Small intestine (tissue), 7 donors: Measurements from ENCODE around the gene OTULINL. TPM values are rescaled to one million over a fixed set of nuclear protein-coding genes. Genes with fewer than 3 reads are reported as not detected.
A peak's percentile ranks its signal among the peaks of the same experiment; 100 is the strongest.

Experiments
- DNase-seq, 2 donors: peaks; one replicate each; pipeline versions ENCODE4 v3.0.0 to v3.0.0-alpha.2; 2013
- FAIRE-seq: peaks from 2 replicates; lab custom pipeline; 2012; peaks lifted over from hg19 to GRCh38; lab: Jason Lieb, UNC
- H3K27ac ChIP-seq, 3 donors: one replicate each; pipeline ENCODE4 v1.5.1; 2013; ENCODE audit warnings: low read length in 2 of 3, mild to moderate bottlenecking in 2 of 3, control low read depth in 1 of 3, inconsistent platforms in 1 of 3, low read depth in 1 of 3, moderate library complexity in 1 of 3
- H3K27me3 ChIP-seq, 3 donors: one replicate each; pipeline ENCODE4 v1.6.1; 2013; ENCODE audit warnings: low read length in 3 of 3, inconsistent platforms in 1 of 3; ENCODE audit not compliant: control insufficient read depth in 3 of 3, insufficient read depth in 3 of 3
- H3K36me3 ChIP-seq, 3 donors: one replicate each; pipeline ENCODE4 v1.6.1; 2013; ENCODE audit warnings: low read length in 3 of 3, inconsistent platforms in 1 of 3, low read depth in 1 of 3, mild to moderate bottlenecking in 1 of 3, moderate library complexity in 1 of 3; ENCODE audit not compliant: control insufficient read depth in 3 of 3, insufficient read depth in 2 of 3
- H3K4me1 ChIP-seq, 3 donors: one replicate each; pipeline ENCODE4 v1.6.1; 2013; ENCODE audit warnings: low read length in 2 of 3, inconsistent platforms in 1 of 3, low read depth in 1 of 3, mild to moderate bottlenecking in 1 of 3, moderate library complexity in 1 of 3; ENCODE audit not compliant: control insufficient read depth in 3 of 3, insufficient read depth in 2 of 3
- H3K4me3 ChIP-seq, 3 donors: one replicate each; pipeline ENCODE4 v1.5.1; 2013; ENCODE audit warnings: low read length in 3 of 3, control low read depth in 1 of 3, inconsistent platforms in 1 of 3, low read depth in 1 of 3, mild to moderate bottlenecking in 1 of 3, moderate library complexity in 1 of 3
- H3K9me3 ChIP-seq, 2 donors: one replicate each; pipeline ENCODE4 v1.6.1; 2013; ENCODE audit warnings: low read depth in 1 of 2, low read length in 1 of 2; ENCODE audit not compliant: control insufficient read depth in 2 of 2, insufficient read depth in 1 of 2
- WGBS, 3 donors: extraction: QIAGEN DNeasy Blood & Tissue Kit; methylation state at CpG; one replicate each; pipeline ENCODE4 v1.1.7; 2013; 5-methylcytosine and 5-hydroxymethylcytosine counted together
- polyA plus RNA-seq, 4 donors: library from polyadenylated mRNA; stranded (reverse) in 3 of 4; unstranded in 1 of 4; fragments of 200-250 nt in 3 of 4; fragments of 120-200 nt in 1 of 4; gene quantifications; one replicate each; pipeline versions ENCODE4 v1.2.1 to v1.2.3, GENCODE V29; 2013
- donor health status: healthy with polysubstance abuse.
- donor health status: control.
- donor health status: control.
- donor health status: Bipolar disorder and iron deficiency.
- donor health status: healthy.

The OTULINL gene
- polyA plus RNA-seq, 4 donors = 4.7 to 20.8 (median 12.0) TPM

DNA sequence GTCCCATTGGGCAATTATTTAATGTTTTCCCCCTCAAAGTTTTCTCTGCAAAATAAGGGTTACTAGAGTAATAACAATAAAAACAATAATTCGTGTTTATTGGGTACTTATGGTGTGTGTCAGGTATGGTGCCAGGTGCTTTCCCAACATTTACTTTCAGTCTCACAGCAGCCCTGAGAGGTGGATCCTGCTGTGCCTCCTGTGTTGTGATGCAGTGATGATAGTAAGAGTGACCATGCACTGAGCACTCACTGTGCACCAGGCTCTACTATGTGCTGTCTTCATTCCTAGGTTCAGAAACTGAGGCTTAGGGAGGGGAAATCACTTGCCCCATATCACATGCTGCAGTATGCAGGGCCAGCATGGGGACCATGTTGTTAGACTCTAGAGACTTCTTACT is 15.5 kb downstream of the OTULINL start:
- 35 to 80% (median 39%) methylated on average over 1 of the region's 1 CpG for WGBS, 3 donors
- H3K27me3 ChIP-seq = no peaks in the 10 kb centered on the region
- DNase-seq (no peak), FAIRE-seq (no peak)
- H3K9me3 ChIP-seq = peaks cover 0 to 4% of the 10 kb centered on the region in 2 donors
- peaks cover 0 to 2% (median 2%) of the 10 kb centered on the region in 3 donors for H3K36me3 ChIP-seq
- H3K4me1 ChIP-seq = peaks cover 0 to 8% (median 8%) of the 10 kb centered on the region in 3 donors
- H3K4me3 ChIP-seq = no peak overlapping the region
- H3K27ac ChIP-seq = peak overlapping the region in 1 of 3 donors; percentile 9

DNA sequence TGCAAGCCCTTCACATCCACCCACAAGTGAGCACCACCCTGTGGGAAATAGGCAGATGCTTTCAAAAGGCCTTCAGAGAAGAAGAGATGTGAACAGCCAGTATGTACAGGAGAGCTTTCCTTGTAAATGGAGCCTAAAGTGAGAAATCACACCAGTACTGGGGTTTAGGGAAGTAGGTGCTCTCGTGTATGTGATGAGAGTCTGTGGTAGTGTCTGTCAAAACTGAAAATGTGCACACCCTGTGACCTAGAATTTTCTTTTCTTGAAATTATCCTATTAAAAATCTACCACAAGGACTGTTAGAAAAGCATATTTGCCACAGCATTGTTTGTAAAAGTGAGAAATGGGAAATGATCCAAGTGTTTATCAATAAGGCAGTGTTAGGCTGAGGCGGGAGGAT is 16.6 kb downstream of the OTULINL start:
- FAIRE-seq (no peak), DNase-seq (no peak)
- Histone ChIP-seq H3K9me3 (peaks cover 0 to 4% of the 10 kb centered on the region in 2 donors), H3K27me3 (no peaks in the 10 kb centered on the region), H3K36me3 (peaks cover 0 to 5% (median 5%) of the 10 kb centered on the region in 3 donors), H3K4me1 (peaks cover 0 to 6% (median 4%) of the 10 kb centered on the region in 3 donors), H3K27ac (no peak overlapping the region), H3K4me3 (no peak overlapping the region)
- WGBS, 3 donors = 40 to 59% (median 49%) methylated on average over 2 of the region's 2 CpGs

- no peaks in the 10 kb centered on the region for H3K27me3 ChIP-seq
- DNase-seq = no peak
Observed at GRCh38 chr5:14599476-14600127, 18.0 kb downstream of the OTULINL start.

GRCh38 chr5:14600846-14601245 is 19.3 kb downstream of the OTULINL start:
- no peak for FAIRE-seq
- no peak overlapping the region for H3K4me3 ChIP-seq
- no peaks in the 10 kb centered on the region for H3K4me1 ChIP-seq
- H3K9me3 ChIP-seq = peaks cover 0 to 4% of the 10 kb centered on the region in 2 donors
- no peak for DNase-seq
- no peaks in the 10 kb centered on the region for H3K27me3 ChIP-seq
- no peak overlapping the region for H3K27ac ChIP-seq
- H3K36me3 ChIP-seq = peaks cover 0 to 8% (median 7%) of the 10 kb centered on the region in 3 donors
- 84 to 96% (median 96%) methylated on average over 1 of the region's 1 CpG for WGBS, 3 donors

More at GRCh38 chr5:14599476-14600127, 18.0 kb downstream of the OTULINL start:
- 89 to 96% (median 91%) methylated on average over 1 of the region's 1 CpG for WGBS, 3 donors
- H3K4me1 ChIP-seq = no peaks in the 10 kb centered on the region
- FAIRE-seq = no peak
- peaks cover 0 to 4% of the 10 kb centered on the region in 2 donors for H3K9me3 ChIP-seq
- H3K36me3 ChIP-seq = peaks cover 0 to 8% (median 5%) of the 10 kb centered on the region in 3 donors
- H3K27ac ChIP-seq = no peak overlapping the region
- H3K4me3 ChIP-seq = no peak overlapping the region

DNA sequence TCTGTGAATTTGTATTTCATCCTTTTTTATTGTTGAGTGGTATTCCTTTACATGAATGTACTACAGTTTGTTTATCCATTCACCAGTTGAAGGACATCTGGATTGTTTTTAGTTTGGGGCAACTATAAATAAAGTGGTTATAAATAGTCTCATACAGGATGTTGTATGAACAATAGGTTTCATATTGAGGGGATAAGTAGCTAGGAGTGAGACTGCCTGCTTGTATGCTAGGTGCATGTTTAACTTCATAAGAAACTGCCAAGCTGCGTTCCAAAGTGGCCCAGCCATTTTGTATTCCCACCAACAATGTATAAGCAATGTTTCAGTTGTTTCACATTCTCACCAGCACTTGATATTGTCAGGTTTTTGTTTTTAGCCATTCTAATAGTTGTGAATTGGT is 21.5 kb downstream of the OTULINL start:
- peaks cover 0 to 9% (median 8%) of the 10 kb centered on the region in 3 donors for H3K36me3 ChIP-seq
- no peak overlapping the region for H3K4me3 ChIP-seq
- 82 to 100% (median 97%) methylated on average over 1 of the region's 1 CpG for WGBS, 3 donors
- no peak for FAIRE-seq
- no peaks in the 10 kb centered on the region for H3K9me3 ChIP-seq
- no peaks in the 10 kb centered on the region for H3K27me3 ChIP-seq
- H3K27ac ChIP-seq = no peak overlapping the region
- H3K4me1 ChIP-seq = no peaks in the 10 kb centered on the region
- DNase-seq = no peak

DNA sequence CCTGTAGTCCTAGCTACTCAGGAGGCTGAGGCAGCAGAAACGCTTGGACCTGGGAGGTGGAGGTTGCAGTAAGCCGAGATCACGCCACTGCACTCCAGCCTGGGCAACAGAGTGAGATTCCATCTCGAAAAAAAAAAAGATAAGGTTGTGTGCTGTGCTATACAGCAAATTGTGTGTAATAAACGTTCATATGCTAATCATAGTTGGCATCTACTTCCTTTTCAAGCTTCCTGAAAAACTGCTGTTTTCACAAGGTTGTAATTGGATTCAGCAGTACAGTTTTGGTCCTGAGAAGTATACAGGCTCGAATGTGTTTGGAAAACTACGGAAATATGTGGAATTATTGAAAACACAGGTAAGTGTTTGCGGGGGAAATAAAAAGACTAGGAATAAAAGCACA is 25.5 kb downstream of the OTULINL start:
- DNase-seq (no peak), FAIRE-seq (no peak)
- Histone ChIP-seq H3K4me1 (no peaks in the 10 kb centered on the region), H3K4me3 (no peak overlapping the region), H3K9me3 (no peaks in the 10 kb centered on the region), H3K27me3 (no peaks in the 10 kb centered on the region), H3K36me3 (peaks cover 2 to 17% (median 8%) of the 10 kb centered on the region in 3 donors), H3K27ac (no peak overlapping the region)
- 72 to 76% (median 74%) methylated on average over 8 of the region's 8 CpGs for WGBS, 3 donors

DNA sequence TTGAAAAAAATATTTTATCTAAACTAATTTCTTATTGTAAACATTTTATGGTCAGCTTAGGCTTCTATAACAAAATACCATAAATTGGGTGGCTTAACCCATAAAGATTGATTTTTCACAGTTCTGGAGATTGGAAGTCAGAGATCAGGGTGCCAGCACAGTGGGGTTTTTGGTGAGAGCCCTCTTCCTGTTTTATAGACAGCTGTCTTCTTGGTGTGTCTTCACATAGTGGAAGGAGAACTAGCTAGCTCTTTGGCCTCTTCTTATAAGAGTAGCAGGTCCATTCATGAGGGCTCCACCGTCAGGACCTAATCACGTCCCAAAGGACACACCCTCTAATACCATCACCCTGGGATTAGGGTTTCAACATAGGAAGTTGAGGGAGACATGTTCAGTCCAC is 26.6 kb downstream of the OTULINL start:
- WGBS, 3 donors = 49 to 66% (median 57%) methylated on average over 2 of the region's 2 CpGs
- Histone ChIP-seq H3K27me3 (no peaks in the 10 kb centered on the region), H3K27ac (no peak overlapping the region), H3K4me1 (no peaks in the 10 kb centered on the region), H3K4me3 (no peak overlapping the region), H3K36me3 (peaks cover 4 to 14% (median 6%) of the 10 kb centered on the region in 3 donors), H3K9me3 (no peaks in the 10 kb centered on the region)
- no peak for DNase-seq
- FAIRE-seq = no peak

GRCh38 chr5:14611737-14612136 is 30.1 kb downstream of the OTULINL start:
- no peak for FAIRE-seq

More at GRCh38 chr5:14611737-14612136, 30.1 kb downstream of the OTULINL start:
- no peaks in the 10 kb centered on the region for H3K9me3 ChIP-seq
- no peaks in the 10 kb centered on the region for H3K27me3 ChIP-seq
- H3K4me1 ChIP-seq = no peaks in the 10 kb centered on the region
- H3K36me3 ChIP-seq = peaks cover 4 to 18% (median 6%) of the 10 kb centered on the region in 3 donors
- H3K4me3 ChIP-seq = no peak overlapping the region
- WGBS, 3 donors = 82 to 87% (median 83%) methylated on average over 2 of the region's 2 CpGs
- no peak for DNase-seq
- no peak overlapping the region for H3K27ac ChIP-seq
